Measurements from ENCODE around the gene RAP1GAP2.
"Not testable (repeated sequence)": the region's sequence is repeated elsewhere in the genome, so short reads cannot be mapped to it uniquely, and the experiment has no call there.

RAP1GAP2 gene

GRCh38 chr17:3025421-3026124 lies 229.3 kb downstream of the RAP1GAP2 start:
- DNase-seq (ENCODE audit: low spot score) = no peak

GRCh38 chr17:3026125-3026855 lies 230.1 kb downstream of the RAP1GAP2 start:
- DNase-seq (ENCODE audit: low spot score) = no peak

GRCh38 chr17:3026856-3027751 lies 230.9 kb downstream of the RAP1GAP2 start:
- DNase-seq (ENCODE audit: low spot score) = no peak

- DNase-seq (ENCODE audit: low spot score) = no peak
Measured at GRCh38 chr17:3027786-3028532, 231.7 kb downstream of the RAP1GAP2 start.

GRCh38 chr17:3029213-3029913 lies 233.1 kb downstream of the RAP1GAP2 start:
- no peak for DNase-seq (ENCODE audit: low spot score)

- DNase-seq (ENCODE audit: low spot score) = no peak
Measured at GRCh38 chr17:3030096-3030495, 233.9 kb downstream of the RAP1GAP2 start.

- not testable (repeated sequence) for DNase-seq (ENCODE audit: low spot score)
Measured at GRCh38 chr17:3030852-3031470, 234.7 kb downstream of the RAP1GAP2 start.

GRCh38 chr17:3032258-3033247 lies 236.3 kb downstream of the RAP1GAP2 start:
- DNase-seq (ENCODE audit: low spot score) = no peak

- DNase-seq (ENCODE audit: low spot score) = no peak
Measured at GRCh38 chr17:3033248-3033640, 237.0 kb downstream of the RAP1GAP2 start.

- no peak for DNase-seq (ENCODE audit: low spot score)
Measured at GRCh38 chr17:3033741-3034577, 237.7 kb downstream of the RAP1GAP2 start.

- no peak for DNase-seq (ENCODE audit: low spot score)
Measured at GRCh38 chr17:3034578-3034920, 238.3 kb downstream of the RAP1GAP2 start.

- DNase-seq (ENCODE audit: low spot score) = no peak
Measured at GRCh38 chr17:3035256-3035967, 239.2 kb downstream of the RAP1GAP2 start.

GRCh38 chr17:3035968-3036280 lies 239.7 kb downstream of the RAP1GAP2 start:
- DNase-seq (ENCODE audit: low spot score) = no peak

GRCh38 chr17:3036800-3037199 lies 240.6 kb downstream of the RAP1GAP2 start:
- no peak for DNase-seq (ENCODE audit: low spot score)

GRCh38 chr17:3037259-3037658 lies 241.0 kb downstream of the RAP1GAP2 start:
- no peak for DNase-seq (ENCODE audit: low spot score)

- no peak for DNase-seq (ENCODE audit: low spot score)
Measured at GRCh38 chr17:3038941-3039340, 242.7 kb downstream of the RAP1GAP2 start.

GRCh38 chr17:3039736-3040135 lies 243.5 kb downstream of the RAP1GAP2 start:
- no peak for DNase-seq (ENCODE audit: low spot score)

- DNase-seq (ENCODE audit: low spot score) = no peak
Measured at GRCh38 chr17:3040882-3041281, 244.6 kb downstream of the RAP1GAP2 start.

Measured in hematopoietic multipotent progenitor cell treated with erythropoietin and hydrocortisone succinate and interleukin-3 and kit ligand, for 17 days (in vitro differentiated cells).